H9 (cell line): Measurements from ENCODE around the gene SCFD2. TPM values are rescaled to one million over a fixed set of nuclear protein-coding genes. Genes with fewer than 3 reads are reported as not detected.

ENCODE experiments used
- DNase-seq: peaks from one replicate; pipeline ENCODE4 v3.0.0-alpha.2; 2017
- H2AFZ ChIP-seq: one replicate; pipeline ENCODE4 v1.6.1; 2013; ENCODE audit warnings: mild to moderate bottlenecking, low read length, control low read depth, moderate library complexity
- H2AK5ac ChIP-seq: 2 replicates; pipeline ENCODE4 v1.6.1; 2013; ENCODE audit warnings: low read length, control low read depth, mixed read lengths; ENCODE audit not compliant: insufficient read length
- H2BK120ac ChIP-seq: one replicate; pipeline ENCODE4 v1.6.1; 2013; ENCODE audit warnings: low read depth, mild to moderate bottlenecking, low read length, control low read depth, inconsistent platforms; ENCODE audit not compliant: poor library complexity, severe bottlenecking
- H2BK12ac ChIP-seq: 2 replicates; pipeline ENCODE4 v1.6.1; 2013; ENCODE audit warnings: low read length, control low read depth, mixed read lengths, low read depth; ENCODE audit not compliant: insufficient read length
- H2BK15ac ChIP-seq: 2 replicates; pipeline ENCODE4 v1.6.1; 2013; ENCODE audit warnings: low read depth, low read length, control low read depth
- H2BK20ac ChIP-seq: one replicate; pipeline ENCODE4 v1.6.1; 2013; ENCODE audit warnings: low read depth, mild to moderate bottlenecking, low read length, control low read depth, inconsistent platforms; ENCODE audit not compliant: poor library complexity, severe bottlenecking
- H2BK5ac ChIP-seq: 2 replicates; pipeline ENCODE4 v1.6.1; 2013; ENCODE audit warnings: low read length, control low read depth, mixed read lengths; ENCODE audit not compliant: insufficient read length
- H3K14ac ChIP-seq: 2 replicates; pipeline ENCODE4 v1.6.1; 2013; ENCODE audit warnings: low read length, control low read depth; ENCODE audit not compliant: insufficient read depth
- H3K18ac ChIP-seq: 2 replicates; pipeline ENCODE4 v1.6.1; 2013; ENCODE audit warnings: low read depth, mild to moderate bottlenecking, mixed read lengths, low read length, control low read depth; ENCODE audit not compliant: insufficient read length
- H3K23ac ChIP-seq: 2 replicates; pipeline ENCODE4 v1.6.1; 2013; ENCODE audit warnings: low read length, control low read depth, mixed read lengths, low read depth; ENCODE audit not compliant: insufficient read length
- H3K23me2 ChIP-seq: 2 replicates; pipeline ENCODE4 v1.6.1; 2013; ENCODE audit warnings: low read depth, mild to moderate bottlenecking, mixed read lengths, low read length, control low read depth; ENCODE audit not compliant: insufficient read length, poor library complexity, severe bottlenecking
- H3K27ac ChIP-seq: 2 replicates; pipeline ENCODE4 v1.5.1; 2013; ENCODE audit warnings: low read length, control low read depth, mixed read lengths, low read depth; ENCODE audit not compliant: insufficient read length
- H3K27me3 ChIP-seq: 2 replicates; pipeline ENCODE4 v1.6.1; 2013; ENCODE audit warnings: low read length, control low read depth, inconsistent platforms; ENCODE audit not compliant: insufficient read depth
- H3K4ac ChIP-seq: 2 replicates; pipeline ENCODE4 v1.6.1; 2013; ENCODE audit warnings: low read depth, mild to moderate bottlenecking, control low read depth, inconsistent platforms, low read length, moderate library complexity
- H3K4me1 ChIP-seq: 2 replicates; pipeline ENCODE4 v1.6.1; 2013; ENCODE audit warnings: low read length, control low read depth, inconsistent platforms; ENCODE audit not compliant: insufficient read depth
- H3K4me2 ChIP-seq: 2 replicates; pipeline ENCODE4 v1.6.1; 2013; ENCODE audit warnings: low read length, control low read depth, mixed read lengths; ENCODE audit not compliant: insufficient read length, insufficient read depth
- H3K56ac ChIP-seq: 2 replicates; pipeline ENCODE4 v1.6.1; 2013; ENCODE audit warnings: low read depth, mild to moderate bottlenecking, mixed read lengths, low read length, control low read depth; ENCODE audit not compliant: insufficient read length
- H3K79me1 ChIP-seq: 2 replicates; pipeline ENCODE4 v1.6.1; 2013; ENCODE audit warnings: low read depth, mild to moderate bottlenecking, moderate library complexity, low read length, control low read depth, inconsistent platforms; ENCODE audit not compliant: insufficient read depth, poor library complexity, severe bottlenecking
- H3K79me2 ChIP-seq: 2 replicates; pipeline ENCODE4 v1.6.1; 2013; ENCODE audit warnings: low read length, control low read depth, inconsistent platforms; ENCODE audit not compliant: insufficient read depth
- H3K9ac ChIP-seq: 2 replicates; pipeline ENCODE4 v1.6.1; 2013; ENCODE audit warnings: low read length, control low read depth, mixed read lengths; ENCODE audit not compliant: insufficient read length; ENCODE audit errors: extremely low read depth
- H3K9me3 ChIP-seq: one replicate; pipeline ENCODE4 v1.6.1; 2013; ENCODE audit warnings: low read depth, low read length, inconsistent platforms; ENCODE audit not compliant: control insufficient read depth
- H3T11ph ChIP-seq: one replicate; pipeline ENCODE4 v1.6.1; 2013; ENCODE audit warnings: mild to moderate bottlenecking, low read length, control low read depth, inconsistent platforms
- H4K20me1 ChIP-seq: one replicate; pipeline ENCODE4 v1.6.1; 2013; ENCODE audit not compliant: control insufficient read depth, insufficient read length, insufficient read depth
- H4K5ac ChIP-seq: 2 replicates; pipeline ENCODE4 v1.6.1; 2013; ENCODE audit warnings: low read depth, mild to moderate bottlenecking, mixed read lengths, low read length, control low read depth; ENCODE audit not compliant: insufficient read length
- H4K8ac ChIP-seq: replicated peaks from 2 replicates; pipeline ENCODE4 v1.6.1; 2013; ENCODE audit warnings: low read length, control low read depth, mixed read lengths, low read depth; ENCODE audit not compliant: insufficient read length
- H4K91ac ChIP-seq: 2 replicates; pipeline ENCODE4 v1.6.1; 2013; ENCODE audit warnings: low read depth, mild to moderate bottlenecking, moderate library complexity, mixed read lengths, low read length, control low read depth; ENCODE audit not compliant: insufficient read length
- H3K27ac Mint-ChIP-seq, 3 experiments: 2 replicates in 2 of 3; 3 replicates in 1 of 3; pipeline ENCODE4 v1.8.0; 2020 to 2021; ENCODE audit warnings: mixed read lengths in 3 of 3, mild to moderate bottlenecking in 1 of 3, moderate library complexity in 1 of 3
- H3K27me3 Mint-ChIP-seq: 2 replicates; pipeline ENCODE4 v1.8.0; 2021; ENCODE audit warnings: low read depth, mild to moderate bottlenecking, moderate library complexity, mixed read lengths
- H3K36me3 Mint-ChIP-seq, 3 experiments: 2 replicates in 2 of 3; 3 replicates in 1 of 3; pipeline ENCODE4 v1.8.0; 2020 to 2021; ENCODE audit warnings: low read depth in 3 of 3, mixed read lengths in 3 of 3; ENCODE audit not compliant: insufficient read depth in 1 of 3
- H3K4me1 Mint-ChIP-seq, 2 experiments: 2 replicates each; pipeline ENCODE4 v1.8.0; 2020; ENCODE audit warnings: mixed read lengths in 2 of 2
- H3K4me3 Mint-ChIP-seq, 2 experiments: 2 replicates in 1 of 2; 3 replicates in 1 of 2; pipeline ENCODE4 v1.8.0; 2020 to 2021; ENCODE audit warnings: mild to moderate bottlenecking in 2 of 2, mixed read lengths in 2 of 2, moderate library complexity in 1 of 2
- H3K9me3 Mint-ChIP-seq, 2 experiments: 2 replicates in 1 of 2; 3 replicates in 1 of 2; pipeline ENCODE4 v1.8.0; 2020; ENCODE audit warnings: mild to moderate bottlenecking in 2 of 2, mixed read lengths in 2 of 2, moderate library complexity in 1 of 2
- WGBS: extraction: QIAGEN DNeasy Blood & Tissue Kit; methylation state at CpG from one replicate; pipeline ENCODE4 v1.1.7; 2013; ENCODE audit warnings: missing lambda C conversion rate, low lambda C conversion rate, mixed read lengths; ENCODE audit not compliant: insufficient read length; ENCODE audit errors: extremely low coverage; 5-methylcytosine and 5-hydroxymethylcytosine counted together
- total RNA-seq: library from RNA; stranded (reverse); gene quantifications from 2 replicates; pipeline ENCODE4 v1.2.1, GENCODE V29; 2021
- TF ChIP-seq, protein P1 (sequence below): fragments of 200-600 bp; sonication (generic); conservative IDR thresholded peaks from 3 replicates; pipeline ENCODE4 v1.8.0; 2021; ENCODE audit warnings: antibody characterized with exemption, mild to moderate bottlenecking

The SCFD2 gene
- total RNA-seq, 1 experiment from 2014 or later = 10.1 TPM

DNA sequence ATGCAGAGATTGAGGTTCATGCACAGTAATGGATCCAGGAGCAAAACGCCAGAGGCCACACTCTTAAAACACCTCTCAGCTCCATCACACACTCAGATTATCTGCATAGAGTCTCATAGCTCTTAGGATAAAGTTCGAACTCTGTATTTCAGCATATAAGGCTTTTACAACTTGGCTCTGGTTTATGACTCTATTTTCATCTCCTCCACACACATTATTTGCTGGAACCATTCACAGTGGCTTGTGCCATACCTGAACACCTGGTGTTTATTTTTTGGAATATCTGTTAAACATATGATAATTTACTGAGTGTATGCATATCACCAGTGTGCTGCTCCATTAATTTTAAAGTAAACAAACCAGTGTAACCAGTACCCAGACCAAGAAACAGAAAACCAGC lies 476.5 kb downstream of the SCFD2 start:
- H3K18ac ChIP-seq = no peak overlapping the region
- no peak overlapping the region for H2BK12ac ChIP-seq
- no peaks in the 10 kb centered on the region for H3K27me3 ChIP-seq
- no peak overlapping the region for H3K4me2 ChIP-seq
- H3K4ac ChIP-seq = no peak overlapping the region
- H3K27ac Mint-ChIP-seq = no peak overlapping the region
- H2BK5ac ChIP-seq = no peak overlapping the region
- no peak overlapping the region for H3K27ac ChIP-seq
- H3K27me3 Mint-ChIP-seq = no peaks in the 10 kb centered on the region; the same call in 1 of the 2 replicates
- no peak overlapping the region for H4K5ac ChIP-seq
- DNase-seq = no peak
- no peak overlapping the region for H4K91ac ChIP-seq
- H2AFZ ChIP-seq = no peak overlapping the region
- H3T11ph ChIP-seq = no peak overlapping the region
- no peak overlapping the region for H3K9ac ChIP-seq
- H3K79me2 ChIP-seq = no peaks in the 10 kb centered on the region
- no peaks in the 10 kb centered on the region for H3K4me1 ChIP-seq
- TF ChIP-seq, protein P1, sequence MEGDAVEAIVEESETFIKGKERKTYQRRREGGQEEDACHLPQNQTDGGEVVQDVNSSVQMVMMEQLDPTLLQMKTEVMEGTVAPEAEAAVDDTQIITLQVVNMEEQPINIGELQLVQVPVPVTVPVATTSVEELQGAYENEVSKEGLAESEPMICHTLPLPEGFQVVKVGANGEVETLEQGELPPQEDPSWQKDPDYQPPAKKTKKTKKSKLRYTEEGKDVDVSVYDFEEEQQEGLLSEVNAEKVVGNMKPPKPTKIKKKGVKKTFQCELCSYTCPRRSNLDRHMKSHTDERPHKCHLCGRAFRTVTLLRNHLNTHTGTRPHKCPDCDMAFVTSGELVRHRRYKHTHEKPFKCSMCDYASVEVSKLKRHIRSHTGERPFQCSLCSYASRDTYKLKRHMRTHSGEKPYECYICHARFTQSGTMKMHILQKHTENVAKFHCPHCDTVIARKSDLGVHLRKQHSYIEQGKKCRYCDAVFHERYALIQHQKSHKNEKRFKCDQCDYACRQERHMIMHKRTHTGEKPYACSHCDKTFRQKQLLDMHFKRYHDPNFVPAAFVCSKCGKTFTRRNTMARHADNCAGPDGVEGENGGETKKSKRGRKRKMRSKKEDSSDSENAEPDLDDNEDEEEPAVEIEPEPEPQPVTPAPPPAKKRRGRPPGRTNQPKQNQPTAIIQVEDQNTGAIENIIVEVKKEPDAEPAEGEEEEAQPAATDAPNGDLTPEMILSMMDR = no peak
- no peak overlapping the region for H3K14ac ChIP-seq
- H3K23ac ChIP-seq = no peak overlapping the region
- peaks cover 3 to 10% (median 3%) of the 10 kb centered on the region in 3 experiments; a peak in 4 of 7 replicates for H3K36me3 Mint-ChIP-seq
- WGBS = no CpG with 5 or more reads among the region's 2 CpGs
- peaks cover 9 to 23% of the 10 kb centered on the region in 2 experiments for H3K4me1 Mint-ChIP-seq
- no peak overlapping the region for H3K4me3 Mint-ChIP-seq
- peaks cover 0 to 8% of the 10 kb centered on the region in 2 experiments; a peak in 3 of 5 replicates for H3K9me3 Mint-ChIP-seq
- H3K9me3 ChIP-seq = no peaks in the 10 kb centered on the region
- H3K79me1 ChIP-seq = no peaks in the 10 kb centered on the region
- H3K23me2 ChIP-seq = no peaks in the 10 kb centered on the region
- H3K56ac ChIP-seq = no peak overlapping the region
- no peak overlapping the region for H2BK20ac ChIP-seq
- H2BK120ac ChIP-seq = no peak overlapping the region
- H4K8ac ChIP-seq = no peak overlapping the region
- H2AK5ac ChIP-seq = no peak overlapping the region
- H4K20me1 ChIP-seq = no peaks in the 10 kb centered on the region
- H2BK15ac ChIP-seq = no peak overlapping the region
